ENCODE data around the gene DIP2A. TPM values are rescaled to one million over a fixed set of nuclear protein-coding genes. Genes with fewer than 3 reads are reported as not detected.

The DIP2A gene
- total and polyA plus RNA-seq, 2 of the 13 experiments (the other 11 are each of a cell fraction or from before 2014, with no cell fraction given) = 18.5 to 37.6 TPM

GRCh38 chr21:46436621-46437020 lies 22.1 kb upstream of the DIP2A start:
- POLR2A ChIA-PET = no interaction called here
- H3K4me3 ChIP-seq (replicated peaks in 1 of 3; ENCODE audit: insufficient read depth in 1 of 3, low read depth in 2 of 3, low read length in 3 of 3) = no peak overlapping the region
- DNase-seq (ENCODE audit: low spot score) = no peak
- in situ Hi-C loops (cut with HindIII; ENCODE audit: extremely low pct_ligation_motif_present, low pct_unique_long_range_greater_than_20kb) = no loop called here
- no peaks in the 10 kb centered on the region for H3K79me2 ChIP-seq (ENCODE audit: insufficient read depth, low read length)
- no peaks in the 10 kb centered on the region for H4K20me1 ChIP-seq (ENCODE audit: insufficient read depth, low read length)
- CTCF ChIA-PET (ENCODE audit: low intra/inter-chr PET ratio, low total read pairs) = no interaction called here
- no peak for ATAC-seq
- H3K36me3 ChIP-seq (replicated peaks in 1 of 2; ENCODE audit: control insufficient read depth in 1 of 2, insufficient read depth in 2 of 2, low read length in 2 of 2) = peaks cover 17 to 70% of the 10 kb centered on the region in 2 experiments
- 95% methylated on average over 8 of the region's 15 CpGs for WGBS (ENCODE audit: low lambda C conversion rate)
- H2AFZ ChIP-seq (ENCODE audit: low read length) = no peak overlapping the region
- H3K27me3 ChIP-seq (ENCODE audit: control insufficient read depth in 1 of 2, insufficient read depth in 2 of 2, low read length in 2 of 2) = no peaks in the 10 kb centered on the region
- intact Hi-C loops (cut with micrococcal nuclease; ENCODE audit: unreplicated experiment) = no loop called here
- TF ChIP-seq POLR2AphosphoS5 (IDR thresholded peaks at IDR 0.05; ENCODE audit: low read depth, low read length) = no peak
- TF ChIP-seq, protein P1, sequence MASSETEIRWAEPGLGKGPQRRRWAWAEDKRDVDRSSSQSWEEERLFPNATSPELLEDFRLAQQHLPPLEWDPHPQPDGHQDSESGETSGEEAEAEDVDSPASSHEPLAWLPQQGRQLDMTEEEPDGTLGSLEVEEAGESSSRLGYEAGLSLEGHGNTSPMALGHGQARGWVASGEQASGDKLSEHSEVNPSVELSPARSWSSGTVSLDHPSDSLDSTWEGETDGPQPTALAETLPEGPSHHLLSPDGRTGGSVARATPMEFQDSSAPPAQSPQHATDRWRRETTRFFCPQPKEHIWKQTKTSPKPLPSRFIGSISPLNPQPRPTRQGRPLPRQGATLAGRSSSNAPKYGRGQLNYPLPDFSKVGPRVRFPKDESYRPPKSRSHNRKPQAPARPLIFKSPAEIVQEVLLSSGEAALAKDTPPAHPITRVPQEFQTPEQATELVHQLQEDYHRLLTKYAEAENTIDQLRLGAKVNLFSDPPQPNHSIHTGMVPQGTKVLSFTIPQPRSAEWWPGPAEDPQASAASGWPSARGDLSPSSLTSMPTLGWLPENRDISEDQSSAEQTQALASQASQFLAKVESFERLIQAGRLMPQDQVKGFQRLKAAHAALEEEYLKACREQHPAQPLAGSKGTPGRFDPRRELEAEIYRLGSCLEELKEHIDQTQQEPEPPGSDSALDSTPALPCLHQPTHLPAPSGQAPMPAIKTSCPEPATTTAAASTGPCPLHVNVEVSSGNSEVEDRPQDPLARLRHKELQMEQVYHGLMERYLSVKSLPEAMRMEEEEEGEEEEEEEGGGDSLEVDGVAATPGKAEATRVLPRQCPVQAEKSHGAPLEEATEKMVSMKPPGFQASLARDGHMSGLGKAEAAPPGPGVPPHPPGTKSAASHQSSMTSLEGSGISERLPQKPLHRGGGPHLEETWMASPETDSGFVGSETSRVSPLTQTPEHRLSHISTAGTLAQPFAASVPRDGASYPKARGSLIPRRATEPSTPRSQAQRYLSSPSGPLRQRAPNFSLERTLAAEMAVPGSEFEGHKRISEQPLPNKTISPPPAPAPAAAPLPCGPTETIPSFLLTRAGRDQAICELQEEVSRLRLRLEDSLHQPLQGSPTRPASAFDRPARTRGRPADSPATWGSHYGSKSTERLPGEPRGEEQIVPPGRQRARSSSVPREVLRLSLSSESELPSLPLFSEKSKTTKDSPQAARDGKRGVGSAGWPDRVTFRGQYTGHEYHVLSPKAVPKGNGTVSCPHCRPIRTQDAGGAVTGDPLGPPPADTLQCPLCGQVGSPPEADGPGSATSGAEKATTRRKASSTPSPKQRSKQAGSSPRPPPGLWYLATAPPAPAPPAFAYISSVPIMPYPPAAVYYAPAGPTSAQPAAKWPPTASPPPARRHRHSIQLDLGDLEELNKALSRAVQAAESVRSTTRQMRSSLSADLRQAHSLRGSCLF (CRISPR knock-in tag; IDR thresholded peaks at IDR 0.05; ENCODE audit: borderline replicate concordance) = no peak
- TF ChIP-seq FOXA3 (CRISPR knock-in tag; IDR thresholded peaks at IDR 0.05) = no peak
- TF ChIP-seq ZSCAN21 (CRISPR knock-in tag; IDR thresholded peaks at IDR 0.05; ENCODE audit: borderline replicate concordance) = no peak
- TF ChIP-seq MTF1 (CRISPR knock-in tag; IDR thresholded peaks at IDR 0.05) = no peak
- H3K4me1 ChIP-seq (ENCODE audit: insufficient read depth, low read length) = no peaks in the 10 kb centered on the region
- no peak overlapping the region for H3K27ac ChIP-seq (ENCODE audit: extremely low read length, insufficient read depth, low read length)
- H3K9me3 ChIP-seq (ENCODE audit: low read length) = no peaks in the 10 kb centered on the region
- BruUV-seq (replicated peaks) = no TSS peak
- H3K4me2 ChIP-seq (ENCODE audit: low read depth, low read length) = no peak overlapping the region
- H3K9ac ChIP-seq (ENCODE audit: insufficient read depth, low read depth, low read length) = no peak overlapping the region
- no peak for FAIRE-seq

Measured in HepG2 (cell line).